Adrenal gland (tissue), 12 donors: Measurements from ENCODE around the gene MFNG. TPM values are rescaled to one million over a fixed set of nuclear protein-coding genes. Genes with fewer than 3 reads are reported as not detected.

ENCODE experiments used
- DNase-seq, 7 donors: peaks; one replicate each; pipeline ENCODE4 v3.0.0-alpha.2; 2019 to 2020
- H3K27ac ChIP-seq, 5 donors: fragments of 200-600 bp; sonication (generic) in 4 of 5; 1 replicate in 3 of 5; 2 replicates in 2 of 5; pipeline versions ENCODE4 v1.5.1 to v1.8.0; 2016 to 2020; ENCODE audit warnings: mild to moderate bottlenecking in 1 of 5
- H3K27me3 ChIP-seq: fragments of 200-600 bp; 2 replicates; pipeline ENCODE4 v1.8.0; 2021
- H3K36me3 ChIP-seq, 2 donors: fragments of 200-600 bp; replicated peaks in 1 of 2; 1 replicate in 1 of 2; 2 replicates in 1 of 2; pipeline versions ENCODE4 v1.5.1 to v1.8.0; 2018 to 2022
- H3K4me1 ChIP-seq, 2 donors: fragments of 200-600 bp; replicated peaks in 1 of 2; 1 replicate in 1 of 2; 2 replicates in 1 of 2; pipeline versions ENCODE4 v1.5.1 to v1.8.0; 2018 to 2021
- H3K4me3 ChIP-seq, 4 donors: fragments of 200-600 bp; sonication (generic) in 3 of 4; one replicate each; pipeline ENCODE4 v1.5.1; 2016 to 2018
- H3K9me3 ChIP-seq, 3 donors: fragments of 200-600 bp; sonication (generic) in 1 of 3; replicated peaks in 1 of 3; 1 replicate in 2 of 3; 2 replicates in 1 of 3; pipeline versions ENCODE4 v1.5.1 to v1.8.0; 2016 to 2021
- CTCF ChIP-seq, 6 experiments: fragments of 450-650 bp in 4 of 6; fragments of 200-600 bp in 2 of 6; sonication (generic) in 1 of 6; IDR thresholded peaks; 1 replicate in 5 of 6; 2 replicates in 1 of 6; pipeline versions ENCODE4 v1.5.1 to v1.8.0; 2016 to 2021; ENCODE audit warnings: antibody characterized with exemption in 6 of 6, mild to moderate bottlenecking in 2 of 6, moderate library complexity in 1 of 6
- POLR2A ChIP-seq, 2 donors: fragments of 450-650 bp; IDR thresholded peaks; one replicate each; pipeline ENCODE4 v1.6.1; 2017; ENCODE audit warnings: antibody characterized with exemption in 2 of 2, mild to moderate bottlenecking in 2 of 2, moderate library complexity in 1 of 2
- whole genome bisulfite sequencing, 4 donors: extraction: QIAGEN DNeasy Blood & Tissue Kit in 2 of 4; methylation state at CpG; one replicate each; pipeline versions ENCODE4 v1.1.5 to v1.1.7; 2013 to 2017; 5-methylcytosine and 5-hydroxymethylcytosine counted together
- intact Hi-C, 2 donors: fragments of 100-400 bp; cut with DNase I; formaldehyde crosslinking; loops; one replicate each; pipeline versions ENCODE4 v1.14.1 to v1.15.0; 2022 to 2023
- polyA plus RNA-seq, 3 donors: library from polyadenylated mRNA; stranded (reverse); fragments of 200-250 nt in 2 of 3; fragments of 350-450 nt in 1 of 3; fragmentation: Illumina TruSeq in 1 of 3; extraction: RNeasy Lipid Tissue Mini Kit (QIAGEN cat#74804) in 1 of 3; gene quantifications; one replicate each; pipeline ENCODE4 v1.2.3, GENCODE V29; 2013 to 2014
- total RNA-seq, 9 donors: library from RNA; depleted of rRNA in 4 of 9; stranded (reverse); fragments of >200 nt in 4 of 9; fragments of 120-200 nt in 1 of 9; fragmentation: NEBNext Ultra II Directional in 1 of 9; extraction: Animal tissue kit (Norgen Biotek cat#: 25700) in 1 of 9; gene quantifications; one replicate each; pipeline versions ENCODE4 v1.1.0 to v1.2.4, GENCODE V29; 2013 to 2023
- donor health status: healthy with polysubstance abuse.
- donor health status: Bipolar disorder and iron deficiency.
- donor health status: DM: yes; HTN: yes; CAD: no.
- donor health status: DM: no; HTN: no; CAD: no.
- donor health status: DM: no; HTN: no; CAD: no.
- donor health status: DM: yes; HTN: yes; CAD: no.

The MFNG gene
- total and polyA plus RNA-seq, 12 donors = 4.0 to 27.6 (median 17.9) TPM

DNA sequence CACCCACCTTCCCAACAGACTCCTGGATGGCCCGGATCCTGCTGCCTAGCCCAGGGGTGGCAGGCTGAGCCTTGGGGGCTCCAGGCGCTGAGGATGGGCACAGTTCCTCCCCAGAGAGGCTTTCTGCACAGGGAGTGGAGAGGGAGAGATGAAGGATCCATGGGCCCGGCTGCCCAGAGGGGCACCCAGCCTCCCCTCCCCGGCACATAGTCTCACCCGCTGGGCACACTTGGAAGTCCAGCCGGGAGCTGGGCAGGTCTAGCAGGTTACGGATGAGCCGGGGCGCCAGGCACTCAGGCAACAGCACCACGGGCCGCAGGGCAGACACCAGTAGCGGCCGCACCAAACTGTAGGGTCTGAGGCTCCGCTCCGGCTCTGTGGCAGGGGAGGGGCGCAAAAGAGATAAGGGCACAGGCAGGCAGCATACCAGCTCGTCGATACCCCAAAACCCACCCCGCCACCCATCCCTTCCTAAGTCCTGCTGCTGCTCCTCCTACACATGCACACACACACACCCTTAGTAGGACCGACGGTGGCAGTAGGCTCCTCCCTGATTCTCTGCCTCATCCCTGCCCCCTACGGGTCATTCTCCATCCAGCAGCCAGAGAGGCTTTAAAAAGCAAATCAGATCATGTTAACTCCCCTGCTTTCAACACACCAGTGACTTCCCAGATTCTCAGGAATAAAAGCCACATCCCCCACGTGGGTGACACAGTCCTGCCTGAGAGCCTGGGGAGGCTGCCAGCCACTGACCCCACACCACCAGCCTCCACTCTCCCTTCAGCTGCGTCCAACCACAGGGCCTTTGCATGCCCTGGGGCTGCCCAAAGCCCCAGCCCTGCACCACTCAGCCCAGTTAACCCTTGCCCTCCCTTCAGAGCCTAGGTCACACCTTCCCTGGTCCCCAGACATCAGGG is 6.5 kb upstream of the MFNG start:
- no peaks in the 10 kb centered on the region for H3K4me1 ChIP-seq
- H3K27me3 ChIP-seq = no peaks in the 10 kb centered on the region
- H3K27ac ChIP-seq = no peak overlapping the region
- no peaks in the 10 kb centered on the region for H3K36me3 ChIP-seq
- H3K9me3 ChIP-seq = no peaks in the 10 kb centered on the region
- intact Hi-C loops = no loop called here
- TF ChIP-seq CTCF (IDR thresholded peaks at IDR 0.05) (peak in 5 of 6 experiments; percentile 11 to 31 (median 21)), POLR2A (IDR thresholded peaks at IDR 0.05) (no peak)
- WGBS, 4 donors = 47 to 82% (median 72%) methylated on average over 6 to 24 of the region's 24 CpGs
- H3K4me3 ChIP-seq = no peak overlapping the region
- peak in 2 of 7 donors; percentile 47 to 51 for DNase-seq

- Histone ChIP-seq H3K27ac (no peak overlapping the region), H3K36me3 (no peaks in the 10 kb centered on the region), H3K27me3 (no peaks in the 10 kb centered on the region), H3K4me1 (peaks cover 0 to under 1% of the 10 kb centered on the region in 2 donors), H3K4me3 (no peak overlapping the region), H3K9me3 (no peaks in the 10 kb centered on the region)
- intact Hi-C loops = no loop called here
- WGBS, 4 donors = 79 to 90% (median 81%) methylated on average over 3 to 21 of the region's 22 CpGs
- TF ChIP-seq CTCF (IDR thresholded peaks at IDR 0.05) (no peak), POLR2A (IDR thresholded peaks at IDR 0.05) (no peak)
- DNase-seq = no peak
Measured at GRCh38 chr22:37491559-37492427, 5.6 kb upstream of the MFNG start.

- Histone ChIP-seq H3K9me3 (no peaks in the 10 kb centered on the region), H3K4me1 (peaks cover 5 to 7% of the 10 kb centered on the region in 2 donors), H3K27me3 (no peaks in the 10 kb centered on the region), H3K27ac (no peak overlapping the region), H3K36me3 (no peaks in the 10 kb centered on the region), H3K4me3 (no peak overlapping the region)
- no peak for DNase-seq
- intact Hi-C loops = no loop called here
- TF ChIP-seq POLR2A (IDR thresholded peaks at IDR 0.05) = no peak
- no peak for TF ChIP-seq CTCF (IDR thresholded peaks at IDR 0.05)
- WGBS, 4 donors = 90 to 94% (median 92%) methylated on average over 8 to 16 of the region's 16 CpGs
Measured at GRCh38 chr22:37491106-37491505, 4.9 kb upstream of the MFNG start.

DNA sequence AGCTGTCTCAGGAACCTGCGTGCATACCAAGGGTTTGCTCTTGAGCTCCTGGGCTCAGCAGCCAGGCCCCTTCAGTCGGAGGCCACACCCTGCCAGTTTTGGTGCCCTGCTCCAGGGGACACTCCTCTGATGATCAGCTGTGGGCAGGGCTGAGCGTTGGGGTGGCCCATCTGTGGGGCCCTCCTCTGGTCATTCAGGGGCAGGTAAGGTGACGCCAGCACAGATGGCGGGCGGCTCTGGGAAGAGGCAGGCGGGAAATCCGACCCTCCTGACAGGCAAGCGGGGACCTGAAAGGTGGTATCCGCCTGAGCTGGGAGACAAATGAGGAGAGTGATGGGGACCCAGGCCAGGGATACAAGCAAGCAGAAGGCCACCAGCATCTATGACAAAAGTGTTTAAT is 3.8 kb upstream of the MFNG start:
- intact Hi-C loops = no loop called here
- WGBS, 4 donors = 94 to 97% (median 95%) methylated on average over 6 to 10 of the region's 10 CpGs
- TF ChIP-seq CTCF (IDR thresholded peaks at IDR 0.05) = no peak
- TF ChIP-seq POLR2A (IDR thresholded peaks at IDR 0.05) = no peak
- Histone ChIP-seq H3K9me3 (no peaks in the 10 kb centered on the region), H3K36me3 (no peaks in the 10 kb centered on the region), H3K27ac (no peak overlapping the region), H3K4me3 (no peak overlapping the region), H3K27me3 (no peaks in the 10 kb centered on the region), H3K4me1 (peaks cover 8% of the 10 kb centered on the region in 2 donors)
- DNase-seq = no peak
